Lung microvascular endothelial cell (primary cell): ENCODE measurements around the gene GPHN. TPM values are rescaled to one million over a fixed set of nuclear protein-coding genes. Genes with fewer than 3 reads are reported as not detected.

Experiments
- DNase-seq, 2 donors: peaks; one replicate each; pipeline versions ENCODE4 v3.0.0 to v3.0.0-alpha.2; 2010; ENCODE audit warnings: low read depth in 2 of 2
- total RNA-seq: library from RNA; depleted of rRNA; stranded (reverse); fragments of >200 nt; gene quantifications from 2 replicates; pipeline ENCODE4 v1.2.1, GENCODE V29; 2014

The GPHN gene
- total RNA-seq, 1 donor from 2014 or later, result 7.1 TPM

DNA sequence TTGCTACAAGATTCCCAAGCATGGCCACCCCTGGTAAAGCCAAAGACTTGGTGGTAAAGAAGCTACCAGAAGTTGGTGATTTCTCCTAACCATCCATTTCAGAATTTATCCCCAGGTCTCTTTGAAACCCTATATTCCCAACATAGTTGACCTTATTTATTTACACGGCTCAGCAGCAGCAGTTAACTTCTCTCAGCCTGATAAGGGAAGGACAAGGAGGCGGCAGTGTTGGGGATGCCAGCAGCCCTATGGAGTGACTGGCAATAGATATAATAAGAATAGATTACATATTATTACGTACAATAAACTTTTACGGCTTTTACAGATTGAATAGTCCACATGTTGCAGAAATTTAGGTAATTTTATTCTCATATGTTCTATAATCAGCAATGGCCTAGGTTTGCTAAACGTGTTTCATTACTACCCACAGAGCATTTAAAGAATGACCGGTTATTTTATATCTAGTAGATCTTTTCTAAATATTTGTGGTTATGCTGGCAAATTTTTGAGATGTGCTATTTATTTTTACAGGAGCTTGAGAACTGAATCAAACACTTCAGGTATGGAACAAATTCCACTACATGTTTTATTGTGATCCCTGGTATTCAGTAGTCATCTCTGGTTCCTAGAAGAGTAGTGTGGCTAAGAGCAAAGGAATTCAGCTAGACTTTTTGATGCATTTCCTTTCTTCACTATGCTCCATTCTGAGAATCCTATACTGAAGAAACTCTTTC is 713.5 kb downstream of the GPHN start:
- DNase-seq, result peak in 1 of 2 donors; percentile 21

- DNase-seq, result no peak
These were observed 714.0 kb downstream of the GPHN start for GRCh38 chr14:67221982-67222328.

GRCh38 chr14:67225523-67225922 is 717.6 kb downstream of the GPHN start:
- no peak for DNase-seq

- DNase-seq, result peak; percentile 24 to 35
These were observed 720.5 kb downstream of the GPHN start for GRCh38 chr14:67228325-67228984.

Other genes starting within 250 kb of the GPHN start
- not detected in 2 replicates for gene CCDC196, start 21.8 kb upstream of the GPHN start, total RNA-seq